Liver (tissue), 9 donors: ENCODE data around the gene PNMA6F. TPM values are rescaled to one million over a fixed set of nuclear protein-coding genes. Genes with fewer than 3 reads are reported as not detected.

Source experiments
- DNase-seq: peaks from one replicate; pipeline ENCODE4 v3.0.0-alpha.2; 2017; ENCODE audit warnings: low spot score
- H3K27ac ChIP-seq, 2 donors: one replicate each; pipeline ENCODE4 v1.7.0; 2013; ENCODE audit warnings: inconsistent platforms in 2 of 2, low read length in 2 of 2, control low read depth in 1 of 2, low read depth in 1 of 2, mild to moderate bottlenecking in 1 of 2
- H3K27me3 ChIP-seq, 4 donors: one replicate each; pipeline versions ENCODE4 v1.6.1 to v1.7.0; 2013; ENCODE audit warnings: low read length in 3 of 4, inconsistent platforms in 1 of 4, mild to moderate bottlenecking in 1 of 4, moderate library complexity in 1 of 4; ENCODE audit not compliant: control insufficient read depth in 4 of 4, insufficient read depth in 4 of 4
- H3K36me3 ChIP-seq, 4 donors: one replicate each; pipeline versions ENCODE4 v1.6.1 to v1.7.0; 2013; ENCODE audit warnings: low read length in 3 of 4, mild to moderate bottlenecking in 3 of 4, low read depth in 1 of 4, moderate library complexity in 1 of 4; ENCODE audit not compliant: control insufficient read depth in 4 of 4, insufficient read depth in 3 of 4
- H3K4me1 ChIP-seq, 4 donors: one replicate each; pipeline versions ENCODE4 v1.6.1 to v1.7.0; 2013; ENCODE audit warnings: low read length in 3 of 4, mild to moderate bottlenecking in 3 of 4, moderate library complexity in 1 of 4; ENCODE audit not compliant: control insufficient read depth in 4 of 4, insufficient read depth in 4 of 4
- H3K4me3 ChIP-seq, 3 donors: one replicate each; pipeline versions ENCODE4 v1.6.1 to v1.7.0; 2013; ENCODE audit warnings: low read length in 3 of 3, control low read depth in 1 of 3, low read depth in 1 of 3, mild to moderate bottlenecking in 1 of 3
- H3K9ac ChIP-seq, 2 donors: one replicate each; pipeline ENCODE4 v1.7.0; 2013; ENCODE audit warnings: low read length in 2 of 2, mild to moderate bottlenecking in 2 of 2, moderate library complexity in 2 of 2, control low read depth in 1 of 2, low read depth in 1 of 2
- H3K9me3 ChIP-seq, 4 donors: one replicate each; pipeline versions ENCODE4 v1.6.1 to v1.7.0; 2013; ENCODE audit warnings: low read length in 3 of 4; ENCODE audit not compliant: control insufficient read depth in 4 of 4
- EGR1 ChIP-seq, 2 donors: IDR thresholded peaks; 2 replicates each; pipeline ENCODE4 v1.6.1; 2016 to 2018; ENCODE audit warnings: antibody characterized with exemption in 2 of 2, low read depth in 2 of 2
- FOXA1 ChIP-seq: IDR thresholded peaks from 2 replicates; pipeline ENCODE4 v1.6.1; 2016; ENCODE audit warnings: antibody characterized with exemption
- GABPA ChIP-seq, 2 donors: IDR thresholded peaks in 1 of 2; conservative IDR thresholded peaks in 1 of 2; 2 replicates each; pipeline ENCODE4 v1.6.1; 2016; ENCODE audit warnings: antibody characterized with exemption in 2 of 2, mild to moderate bottlenecking in 1 of 2, moderate library complexity in 1 of 2
- HNF4A ChIP-seq, 2 donors: conservative IDR thresholded peaks; 2 replicates each; pipeline ENCODE4 v1.6.1; 2016; ENCODE audit warnings: antibody characterized with exemption in 2 of 2, mild to moderate bottlenecking in 2 of 2
- HNF4G ChIP-seq: IDR thresholded peaks from 2 replicates; pipeline ENCODE4 v1.6.1; 2016; ENCODE audit warnings: antibody characterized with exemption
- JUND ChIP-seq, 2 donors: IDR thresholded peaks; 2 replicates each; pipeline ENCODE4 v1.6.1; 2016; ENCODE audit warnings: antibody characterized with exemption in 2 of 2
- NR2F2 ChIP-seq: IDR thresholded peaks from 2 replicates; pipeline ENCODE4 v1.6.1; 2016; ENCODE audit warnings: antibody characterized with exemption
- RAD21 ChIP-seq, 2 donors: IDR thresholded peaks; 2 replicates each; pipeline ENCODE4 v1.6.1; 2016; ENCODE audit warnings: antibody characterized with exemption in 2 of 2, mild to moderate bottlenecking in 2 of 2
- SP1 ChIP-seq: IDR thresholded peaks from 2 replicates; pipeline ENCODE4 v1.6.1; 2018; ENCODE audit warnings: antibody characterized with exemption, mild to moderate bottlenecking
- TAF1 ChIP-seq: conservative IDR thresholded peaks from 2 replicates; pipeline ENCODE4 v1.6.1; 2016; ENCODE audit warnings: antibody characterized with exemption, mild to moderate bottlenecking
- YY1 ChIP-seq: IDR thresholded peaks from 2 replicates; pipeline ENCODE4 v1.6.1; 2016; ENCODE audit warnings: antibody characterized with exemption, mild to moderate bottlenecking
- WGBS: extraction: QIAGEN DNeasy Blood & Tissue Kit; methylation state at CpG from one replicate; pipeline ENCODE4 v1.1.7; 2013; 5-methylcytosine and 5-hydroxymethylcytosine counted together
- polyA plus RNA-seq, 2 donors: library from polyadenylated mRNA; stranded (reverse) in 1 of 2; unstranded in 1 of 2; fragments of 200-250 nt in 1 of 2; fragments of >200 nt in 1 of 2; fragmentation: Nextera tagmentation in 1 of 2; extraction: Ambion mirVana in 1 of 2; gene quantifications; one replicate each; pipeline versions ENCODE4 v1.2.1 to v1.2.3, GENCODE V29; 2013 to 2015
- total RNA-seq, 2 donors: library from RNA; depleted of rRNA; stranded (reverse); fragments of >200 nt; gene quantifications; one replicate each; pipeline ENCODE4 v1.2.3, GENCODE V29; 2014
- TF ChIP-seq, protein P1 (sequence below): IDR thresholded peaks from 2 replicates; pipeline ENCODE4 v1.6.1; 2016; ENCODE audit warnings: antibody characterized with exemption
- TF ChIP-seq, protein P2 (sequence below): IDR thresholded peaks from 2 replicates; pipeline ENCODE4 v1.6.1; 2016; ENCODE audit warnings: antibody characterized with exemption
- TF ChIP-seq, protein P3 (sequence below): fragments of 150-350 bp; IDR thresholded peaks from 2 replicates; pipeline ENCODE4 v1.5.1; 2017; ENCODE audit warnings: improper control_type of control experiment, low read depth, low read length; ENCODE audit not compliant: missing input control
- TF ChIP-seq, protein P4 (sequence below): IDR thresholded peaks from 2 replicates; pipeline ENCODE4 v1.6.1; 2016; ENCODE audit warnings: antibody characterized with exemption
- TF ChIP-seq, protein P5 (sequence below): IDR thresholded peaks from 2 replicates; pipeline ENCODE4 v1.6.1; 2016; ENCODE audit warnings: antibody characterized with exemption, mild to moderate bottlenecking
- donor health status: healthy.
- donor health status: healthy.
- donor health status: healthy.
- donor health status: healthy.
- donor health status: healthy.

Gene PNMA6F
- total and polyA plus RNA-seq, 4 donors, result not detected

DNA sequence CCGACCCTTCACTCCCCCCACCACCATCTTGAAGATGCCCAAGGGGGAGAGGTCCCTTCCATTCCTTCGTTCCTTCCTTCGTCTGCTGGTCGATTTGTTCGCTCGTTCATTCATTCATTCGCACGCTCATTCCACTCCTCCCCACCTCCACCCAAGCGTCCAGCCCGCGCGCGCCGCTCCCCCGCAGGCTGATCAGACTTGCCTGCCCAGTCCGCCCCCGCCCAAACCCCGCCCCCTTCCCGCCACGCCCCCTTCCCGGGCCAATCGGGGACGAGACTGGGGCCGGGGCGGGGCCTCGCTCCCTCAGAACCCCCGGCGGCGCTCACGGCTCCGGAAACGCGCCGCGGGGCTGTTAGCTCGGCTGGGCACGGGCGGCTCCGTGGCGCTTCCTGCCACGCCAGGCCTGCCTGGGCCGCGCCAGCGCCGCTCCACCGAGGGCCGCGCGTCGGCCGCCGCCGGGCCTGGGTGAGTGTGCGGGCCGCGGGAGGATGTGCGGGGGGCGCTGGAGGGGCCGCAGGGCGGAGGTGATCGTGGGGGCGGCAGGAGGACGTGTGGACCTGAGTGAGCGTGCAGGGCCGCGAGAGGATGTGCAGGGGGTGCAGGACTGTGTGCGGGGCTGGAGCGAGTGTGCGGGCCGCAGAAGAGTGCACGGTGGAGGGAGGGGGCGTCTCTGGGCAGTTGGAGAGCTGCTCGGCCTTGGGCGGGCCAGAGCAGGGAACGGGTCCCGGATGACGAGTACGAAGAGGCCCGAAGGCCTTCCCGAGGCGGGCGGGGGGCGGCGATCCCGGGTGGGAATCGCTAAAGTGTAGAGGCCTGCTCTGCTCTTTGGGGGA lies 12.5 kb upstream of the PNMA6F start, which contains the start of gene ZNF275:
Gene ZNF275, plus strand, starts transcription at position 333 of the 833 bp plus-strand sequence. CDS start 2,527 bp downstream, outside the sequence.
- Histone ChIP-seq H3K4me3 (peak within 1 kb of the TSS; percentile 20 to 69 (median 66)), H3K36me3 (peaks cover 0 to 5% (median under 1%) of the 10 kb centered on the region in 4 donors), H3K27me3 (peaks cover 0 to 2% (median 0%) of the 10 kb centered on the region in 4 donors), H3K9me3 (no peaks in the 10 kb centered on the region), H3K27ac (peak within 1 kb of the TSS; percentile 59 to 75), H3K4me1 (peaks cover 2 to 9% (median 6%) of the 10 kb centered on the region in 4 donors), H3K9ac (peak within 1 kb of the TSS in 1 of 2 donors; percentile 43)
- peak; percentile 88 for DNase-seq
- no peak for TF ChIP-seq HNF4A (conservative IDR thresholded peaks at IDR 0.05)
- no peak for TF ChIP-seq HNF4G
- TF ChIP-seq SP1, result peak; percentile 12
- TF ChIP-seq RAD21 (IDR thresholded peaks at IDR 0.05), result no peak
- no peak for TF ChIP-seq GABPA (IDR thresholded peaks at IDR 0.05 in 1 of 2, conservative IDR thresholded peaks at IDR 0.05 in 1 of 2)
- TF ChIP-seq EGR1 (IDR thresholded peaks at IDR 0.05; ENCODE audit: low read depth in 2 of 2), result peak in 1 of 2 donors; percentile 16
- TF ChIP-seq, protein P1, sequence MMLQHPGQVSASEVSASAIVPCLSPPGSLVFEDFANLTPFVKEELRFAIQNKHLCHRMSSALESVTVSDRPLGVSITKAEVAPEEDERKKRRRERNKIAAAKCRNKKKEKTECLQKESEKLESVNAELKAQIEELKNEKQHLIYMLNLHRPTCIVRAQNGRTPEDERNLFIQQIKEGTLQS, result no peak
- TF ChIP-seq, protein P2, sequence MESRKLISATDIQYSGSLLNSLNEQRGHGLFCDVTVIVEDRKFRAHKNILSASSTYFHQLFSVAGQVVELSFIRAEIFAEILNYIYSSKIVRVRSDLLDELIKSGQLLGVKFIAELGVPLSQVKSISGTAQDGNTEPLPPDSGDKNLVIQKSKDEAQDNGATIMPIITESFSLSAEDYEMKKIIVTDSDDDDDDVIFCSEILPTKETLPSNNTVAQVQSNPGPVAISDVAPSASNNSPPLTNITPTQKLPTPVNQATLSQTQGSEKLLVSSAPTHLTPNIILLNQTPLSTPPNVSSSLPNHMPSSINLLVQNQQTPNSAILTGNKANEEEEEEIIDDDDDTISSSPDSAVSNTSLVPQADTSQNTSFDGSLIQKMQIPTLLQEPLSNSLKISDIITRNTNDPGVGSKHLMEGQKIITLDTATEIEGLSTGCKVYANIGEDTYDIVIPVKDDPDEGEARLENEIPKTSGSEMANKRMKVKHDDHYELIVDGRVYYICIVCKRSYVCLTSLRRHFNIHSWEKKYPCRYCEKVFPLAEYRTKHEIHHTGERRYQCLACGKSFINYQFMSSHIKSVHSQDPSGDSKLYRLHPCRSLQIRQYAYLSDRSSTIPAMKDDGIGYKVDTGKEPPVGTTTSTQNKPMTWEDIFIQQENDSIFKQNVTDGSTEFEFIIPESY, result no peak
- TF ChIP-seq NR2F2, result no peak
- TF ChIP-seq, protein P3, sequence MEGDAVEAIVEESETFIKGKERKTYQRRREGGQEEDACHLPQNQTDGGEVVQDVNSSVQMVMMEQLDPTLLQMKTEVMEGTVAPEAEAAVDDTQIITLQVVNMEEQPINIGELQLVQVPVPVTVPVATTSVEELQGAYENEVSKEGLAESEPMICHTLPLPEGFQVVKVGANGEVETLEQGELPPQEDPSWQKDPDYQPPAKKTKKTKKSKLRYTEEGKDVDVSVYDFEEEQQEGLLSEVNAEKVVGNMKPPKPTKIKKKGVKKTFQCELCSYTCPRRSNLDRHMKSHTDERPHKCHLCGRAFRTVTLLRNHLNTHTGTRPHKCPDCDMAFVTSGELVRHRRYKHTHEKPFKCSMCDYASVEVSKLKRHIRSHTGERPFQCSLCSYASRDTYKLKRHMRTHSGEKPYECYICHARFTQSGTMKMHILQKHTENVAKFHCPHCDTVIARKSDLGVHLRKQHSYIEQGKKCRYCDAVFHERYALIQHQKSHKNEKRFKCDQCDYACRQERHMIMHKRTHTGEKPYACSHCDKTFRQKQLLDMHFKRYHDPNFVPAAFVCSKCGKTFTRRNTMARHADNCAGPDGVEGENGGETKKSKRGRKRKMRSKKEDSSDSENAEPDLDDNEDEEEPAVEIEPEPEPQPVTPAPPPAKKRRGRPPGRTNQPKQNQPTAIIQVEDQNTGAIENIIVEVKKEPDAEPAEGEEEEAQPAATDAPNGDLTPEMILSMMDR, result no peak
- TF ChIP-seq, protein P4, sequence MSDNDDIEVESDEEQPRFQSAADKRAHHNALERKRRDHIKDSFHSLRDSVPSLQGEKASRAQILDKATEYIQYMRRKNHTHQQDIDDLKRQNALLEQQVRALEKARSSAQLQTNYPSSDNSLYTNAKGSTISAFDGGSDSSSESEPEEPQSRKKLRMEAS, result no peak
- WGBS, result under 1% methylated on average over 86 of the region's 86 CpGs

DNA sequence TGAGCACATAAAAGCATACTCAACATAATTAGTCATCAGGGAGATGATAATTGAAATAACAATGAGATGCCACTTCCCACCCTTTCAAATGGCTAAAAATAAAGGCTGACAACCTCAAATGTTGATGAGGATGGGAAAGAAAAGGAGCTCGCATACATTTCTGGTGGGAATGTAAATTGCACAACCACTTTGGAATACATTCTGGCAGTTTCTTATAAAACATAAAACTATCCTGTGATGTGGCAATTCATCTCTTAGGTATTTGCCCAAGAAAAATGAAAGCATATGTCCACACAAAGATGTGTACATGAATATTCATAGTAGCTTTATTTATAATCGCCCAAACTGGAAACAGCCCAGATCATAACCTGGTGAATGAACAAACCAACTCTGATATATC lies 11.7 kb upstream of the PNMA6F start:
- 74% methylated on average over 2 of the region's 2 CpGs for WGBS
- H3K27ac ChIP-seq, result no peak overlapping the region
- H3K4me1 ChIP-seq, result peaks cover 2 to 9% (median 6%) of the 10 kb centered on the region in 4 donors
- H3K36me3 ChIP-seq, result peaks cover 0 to 5% (median under 1%) of the 10 kb centered on the region in 4 donors
- H3K9me3 ChIP-seq, result no peaks in the 10 kb centered on the region
- peak overlapping the region in 1 of 3 donors; percentile 63 for H3K4me3 ChIP-seq
- DNase-seq, result no peak
- H3K9ac ChIP-seq, result no peak overlapping the region
- peaks cover 0 to 2% (median 0%) of the 10 kb centered on the region in 4 donors for H3K27me3 ChIP-seq
- TF ChIP-seq, protein P3, result no peak
- TF ChIP-seq FOXA1 (no peak), EGR1 (IDR thresholded peaks at IDR 0.05; ENCODE audit: low read depth in 2 of 2) (no peak), HNF4G (no peak), TAF1 (no peak), JUND (IDR thresholded peaks at IDR 0.05) (no peak), YY1 (no peak), NR2F2 (no peak), SP1 (no peak), RAD21 (IDR thresholded peaks at IDR 0.05) (no peak), HNF4A (conservative IDR thresholded peaks at IDR 0.05) (no peak), GABPA (IDR thresholded peaks at IDR 0.05 in 1 of 2, conservative IDR thresholded peaks at IDR 0.05 in 1 of 2) (no peak)
- TF ChIP-seq, protein P5, sequence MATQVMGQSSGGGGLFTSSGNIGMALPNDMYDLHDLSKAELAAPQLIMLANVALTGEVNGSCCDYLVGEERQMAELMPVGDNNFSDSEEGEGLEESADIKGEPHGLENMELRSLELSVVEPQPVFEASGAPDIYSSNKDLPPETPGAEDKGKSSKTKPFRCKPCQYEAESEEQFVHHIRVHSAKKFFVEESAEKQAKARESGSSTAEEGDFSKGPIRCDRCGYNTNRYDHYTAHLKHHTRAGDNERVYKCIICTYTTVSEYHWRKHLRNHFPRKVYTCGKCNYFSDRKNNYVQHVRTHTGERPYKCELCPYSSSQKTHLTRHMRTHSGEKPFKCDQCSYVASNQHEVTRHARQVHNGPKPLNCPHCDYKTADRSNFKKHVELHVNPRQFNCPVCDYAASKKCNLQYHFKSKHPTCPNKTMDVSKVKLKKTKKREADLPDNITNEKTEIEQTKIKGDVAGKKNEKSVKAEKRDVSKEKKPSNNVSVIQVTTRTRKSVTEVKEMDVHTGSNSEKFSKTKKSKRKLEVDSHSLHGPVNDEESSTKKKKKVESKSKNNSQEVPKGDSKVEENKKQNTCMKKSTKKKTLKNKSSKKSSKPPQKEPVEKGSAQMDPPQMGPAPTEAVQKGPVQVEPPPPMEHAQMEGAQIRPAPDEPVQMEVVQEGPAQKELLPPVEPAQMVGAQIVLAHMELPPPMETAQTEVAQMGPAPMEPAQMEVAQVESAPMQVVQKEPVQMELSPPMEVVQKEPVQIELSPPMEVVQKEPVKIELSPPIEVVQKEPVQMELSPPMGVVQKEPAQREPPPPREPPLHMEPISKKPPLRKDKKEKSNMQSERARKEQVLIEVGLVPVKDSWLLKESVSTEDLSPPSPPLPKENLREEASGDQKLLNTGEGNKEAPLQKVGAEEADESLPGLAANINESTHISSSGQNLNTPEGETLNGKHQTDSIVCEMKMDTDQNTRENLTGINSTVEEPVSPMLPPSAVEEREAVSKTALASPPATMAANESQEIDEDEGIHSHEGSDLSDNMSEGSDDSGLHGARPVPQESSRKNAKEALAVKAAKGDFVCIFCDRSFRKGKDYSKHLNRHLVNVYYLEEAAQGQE, result no peak
- TF ChIP-seq, protein P2, result no peak
